SK-N-SH treated with all-trans-retinoic acid at 6 μM for 48 hours (cell line): ENCODE results near the gene CNTN4.

ENCODE experiments used
- ATAC-seq: fragments of 200-7000 bp; cut with Tn5 transposase; 3 replicates; pipeline ENCODE4 v1.9.1; 2020; ENCODE audit warnings: mild to moderate bottlenecking, moderate library complexity
- ARNTL ChIP-seq: fragments of 450-650 bp; formaldehyde crosslinking; IDR thresholded peaks from 2 replicates; pipeline ENCODE4 v1.5.0; 2020; ENCODE audit warnings: low read depth, mild to moderate bottlenecking, moderate library complexity, borderline replicate concordance
- BACH2 ChIP-seq: fragments of 250-450 bp; sonication (Bioruptor Pico); IDR thresholded peaks from 2 replicates; pipeline ENCODE4 v1.9.0; 2021; ENCODE audit warnings: mild to moderate bottlenecking, borderline replicate concordance
- CREB5 ChIP-seq: fragments of 250-450 bp; sonication (Bioruptor Pico); IDR thresholded peaks from 2 replicates; pipeline ENCODE4 v1.5.1; 2020; ENCODE audit warnings: low read depth, mild to moderate bottlenecking, moderate library complexity
- CSDC2 ChIP-seq: fragments of 250-450 bp; sonication (Bioruptor Pico); IDR thresholded peaks from 2 replicates; pipeline ENCODE4 v1.5.0; 2020; ENCODE audit warnings: mild to moderate bottlenecking, moderate library complexity
- CSRNP3 ChIP-seq: fragments of 250-450 bp; sonication (Bioruptor Pico); IDR thresholded peaks from 2 replicates; pipeline ENCODE4 v1.5.1; 2021; ENCODE audit warnings: mild to moderate bottlenecking, moderate library complexity
- ESRRG ChIP-seq: fragments of 250-450 bp; sonication (Bioruptor Pico); IDR thresholded peaks from 2 replicates; pipeline ENCODE4 v1.6.1; 2021; ENCODE audit warnings: mild to moderate bottlenecking
- GLIS3 ChIP-seq: fragments of 250-450 bp; sonication (Bioruptor Pico); IDR thresholded peaks from 2 replicates; pipeline ENCODE4 v1.5.0; 2020; ENCODE audit warnings: mild to moderate bottlenecking, moderate library complexity
- ISL1 ChIP-seq: fragments of 250-450 bp; sonication (Bioruptor Pico); IDR thresholded peaks from 2 replicates; pipeline ENCODE4 v2.1.2; 2022; ENCODE audit warnings: mild to moderate bottlenecking, moderate library complexity
- OSR1 ChIP-seq: fragments of 250-450 bp; sonication (Bioruptor Pico); IDR thresholded peaks from 2 replicates; pipeline ENCODE4 v1.8.0; 2022; ENCODE audit warnings: moderate library complexity, mild to moderate bottlenecking, inconsistent platforms
- PATZ1 ChIP-seq: fragments of 250-450 bp; sonication (Bioruptor Pico); IDR thresholded peaks from 2 replicates; pipeline ENCODE4 v1.8.0; 2020; ENCODE audit warnings: mild to moderate bottlenecking, moderate library complexity, borderline replicate concordance
- POU6F1 ChIP-seq: fragments of 250-450 bp; sonication (Bioruptor Pico); IDR thresholded peaks from 2 replicates; pipeline ENCODE4 v1.8.0; 2021; ENCODE audit warnings: low read depth, mild to moderate bottlenecking, moderate library complexity, borderline replicate concordance
- PPARA ChIP-seq: fragments of 250-450 bp; sonication (Bioruptor Pico); IDR thresholded peaks from 2 replicates; pipeline ENCODE4 v1.5.0; 2020; ENCODE audit warnings: mild to moderate bottlenecking, borderline replicate concordance
- SNAI2 ChIP-seq: fragments of 250-450 bp; sonication (Bioruptor Pico); IDR thresholded peaks from 2 replicates; pipeline ENCODE4 v1.5.0; 2020; ENCODE audit warnings: mild to moderate bottlenecking, moderate library complexity
- TCF4 ChIP-seq: fragments of 250-450 bp; sonication (Bioruptor Pico); IDR thresholded peaks from 2 replicates; pipeline ENCODE4 v1.8.0; 2021; ENCODE audit warnings: mild to moderate bottlenecking, moderate library complexity, borderline replicate concordance
- TOX ChIP-seq: fragments of 250-450 bp; sonication (Bioruptor Pico); IDR thresholded peaks from 2 replicates; pipeline ENCODE4 v1.8.0; 2021; ENCODE audit warnings: mild to moderate bottlenecking, moderate library complexity, borderline replicate concordance
- TSHZ2 ChIP-seq: fragments of 250-450 bp; sonication (Bioruptor Pico); IDR thresholded peaks from 2 replicates; pipeline ENCODE4 v1.5.0; 2020; ENCODE audit warnings: mild to moderate bottlenecking, moderate library complexity
- ZC3H10 ChIP-seq: fragments of 250-450 bp; sonication (Bioruptor Pico); IDR thresholded peaks from 2 replicates; pipeline ENCODE4 v1.5.1; 2021; ENCODE audit warnings: mild to moderate bottlenecking, moderate library complexity
- ZFP3 ChIP-seq: fragments of 250-450 bp; sonication (Bioruptor Pico); IDR thresholded peaks from 2 replicates; pipeline ENCODE4 v1.5.0; 2020; ENCODE audit warnings: mild to moderate bottlenecking, moderate library complexity
- ZFP30 ChIP-seq: fragments of 450-650 bp; formaldehyde crosslinking; IDR thresholded peaks from 2 replicates; pipeline ENCODE4 v1.5.0; 2022; ENCODE audit warnings: mild to moderate bottlenecking, moderate library complexity
- ZNF565 ChIP-seq: fragments of 450-650 bp; formaldehyde crosslinking; conservative IDR thresholded peaks from 2 replicates; pipeline ENCODE4 v1.5.0; 2020; ENCODE audit warnings: low read depth, mild to moderate bottlenecking, moderate library complexity
- ZNF70 ChIP-seq: fragments of 450-650 bp; formaldehyde crosslinking; IDR thresholded peaks from 2 replicates; pipeline ENCODE4 v1.5.0; 2020; ENCODE audit warnings: mild to moderate bottlenecking, moderate library complexity
- ZNF8 ChIP-seq: fragments of 450-650 bp; formaldehyde crosslinking; IDR thresholded peaks from 2 replicates; pipeline ENCODE4 v1.5.0; 2020; ENCODE audit warnings: mild to moderate bottlenecking, moderate library complexity

CNTN4 gene

GRCh38 chr3:2993736-2994135 is 895.1 kb downstream of the CNTN4 start:
- ATAC-seq = no peak
- TF ChIP-seq ZNF8 (no peak), ZNF565 (CRISPR knock-in tag) (no peak), GLIS3 (CRISPR knock-in tag) (no peak), ARNTL (CRISPR knock-in tag) (no peak), SNAI2 (CRISPR knock-in tag) (no peak), ZNF70 (no peak), PPARA (CRISPR knock-in tag) (no peak), PATZ1 (no peak), ZFP3 (CRISPR knock-in tag) (no peak), BACH2 (CRISPR knock-in tag) (no peak), ESRRG (CRISPR knock-in tag) (no peak), CSRNP3 (CRISPR knock-in tag) (no peak), TSHZ2 (no peak), POU6F1 (no peak), ZFP30 (CRISPR knock-in tag) (no peak), TCF4 (no peak)
- TF ChIP-seq, all 23 proteins: peak for 0

- TF ChIP-seq ZNF8 = no peak
- TF ChIP-seq TOX = no peak
- no peak for TF ChIP-seq ISL1
- no peak for TF ChIP-seq ZNF565 (CRISPR knock-in tag)
Measured at GRCh38 chr3:2995195-2995594, 896.5 kb downstream of the CNTN4 start.

GRCh38 chr3:3005146-3005744 is 906.6 kb downstream of the CNTN4 start:
- ATAC-seq = no peak
- TF ChIP-seq POU6F1 (no peak), GLIS3 (CRISPR knock-in tag) (no peak), CREB5 (CRISPR knock-in tag) (no peak), ZFP3 (CRISPR knock-in tag) (no peak), CSDC2 (CRISPR knock-in tag) (no peak), PATZ1 (no peak), TCF4 (no peak), ZFP30 (CRISPR knock-in tag) (no peak), ZC3H10 (CRISPR knock-in tag) (no peak), OSR1 (CRISPR knock-in tag) (no peak), ESRRG (CRISPR knock-in tag) (no peak), ARNTL (CRISPR knock-in tag) (no peak), ZNF8 (no peak), TOX (no peak), TSHZ2 (no peak)

More at GRCh38 chr3:2995195-2995594, 896.5 kb downstream of the CNTN4 start:
- no peak for ATAC-seq
